DND-41 (cell line): Measurements from ENCODE around the gene TMEM115.

Source experiments
- CTCF ChIP-seq: IDR thresholded peaks from 2 replicates; pipeline ENCODE4 v1.5.1; 2012; ENCODE audit warnings: borderline replicate concordance, low read length, moderate library complexity, mild to moderate bottlenecking; ENCODE audit not compliant: poor library complexity, severe bottlenecking; ENCODE audit errors: extremely low read depth
- EZH2 ChIP-seq: IDR thresholded peaks from 3 replicates; pipeline ENCODE4 v1.6.1; 2012; ENCODE audit warnings: borderline replicate concordance, low read depth, mild to moderate bottlenecking, moderate library complexity, low read length, inconsistent platforms; ENCODE audit not compliant: severe bottlenecking

GRCh38 chr3:50388016-50388719, 28.8 kb upstream of the TMEM115 start:
- no peak for TF ChIP-seq EZH2
- peak; percentile 44 for TF ChIP-seq CTCF
